ENCODE data around the gene TBXA2R. TPM values are rescaled to one million over a fixed set of nuclear protein-coding genes. Genes with fewer than 3 reads are reported as not detected.

The TBXA2R gene
- total RNA-seq, 2 experiments from 2014 or later: 0.47 to 0.75 TPM

DNA sequence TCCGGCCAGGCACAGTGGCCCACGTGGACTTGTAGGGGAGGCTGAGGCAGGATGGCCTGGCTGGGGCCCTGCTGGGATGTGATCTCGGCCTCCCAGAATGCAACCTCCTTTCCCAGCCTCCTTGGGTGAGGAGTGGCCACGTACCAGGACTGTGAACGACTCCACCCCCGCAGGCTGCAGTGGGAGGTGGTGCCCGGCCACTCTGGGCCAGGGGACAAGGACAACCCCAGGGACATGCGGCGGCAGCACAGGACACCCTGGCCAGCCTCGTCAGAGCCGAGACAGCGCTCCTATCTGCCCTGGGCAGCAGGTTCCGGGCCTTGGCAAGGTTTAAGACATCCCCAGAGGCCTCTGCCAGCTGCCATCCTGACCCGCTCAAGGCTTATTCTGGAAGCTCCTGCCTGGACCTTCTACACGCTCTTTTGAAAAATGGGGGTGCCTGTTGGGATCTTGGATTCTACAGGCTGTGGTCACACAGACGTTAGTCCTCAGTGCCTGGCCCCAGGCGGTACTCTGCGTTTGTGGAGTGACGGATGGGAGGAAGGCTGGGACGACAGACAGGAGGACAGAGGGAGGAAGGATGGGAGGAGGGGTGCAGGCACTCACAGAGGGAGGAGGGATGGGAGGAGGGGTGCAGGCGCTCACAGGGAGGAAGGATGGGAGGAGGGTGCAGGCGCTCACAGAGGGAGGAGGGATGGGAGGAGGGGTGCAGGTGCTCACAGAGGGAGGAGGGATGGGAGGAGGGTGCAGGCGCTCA lies 39.8 kb upstream of the TBXA2R start:
- no peaks in the 10 kb centered on the region for H3K9me3 Mint-ChIP-seq
- H3K9me3 ChIP-seq (ENCODE audit: control insufficient read depth in 1 of 2, insufficient read depth in 1 of 2, low read length in 2 of 2): no peaks in the 10 kb centered on the region
- no peak for TF ChIP-seq CTCF (IDR thresholded peaks at IDR 0.05)
- ATAC-seq (ENCODE audit: poor library complexity) (no peak), DNase-seq (no peak)
- H3K27me3 Mint-ChIP-seq: no peaks in the 10 kb centered on the region
- H3K27ac Mint-ChIP-seq: no peak overlapping the region
- no peak overlapping the region for H3K4me3 ChIP-seq (ENCODE audit: low read length)
- peaks cover 7% of the 10 kb centered on the region for H3K36me3 Mint-ChIP-seq (ENCODE audit: low read depth)
- POLR2A ChIA-PET: no interaction called here
- H3K27me3 ChIP-seq (ENCODE audit: control insufficient read depth in 1 of 2, insufficient read depth in 2 of 2, low read length in 2 of 2): no peaks in the 10 kb centered on the region
- no peak overlapping the region for H3K4me3 Mint-ChIP-seq
- no peaks in the 10 kb centered on the region for H3K4me1 Mint-ChIP-seq (ENCODE audit: low read depth)
- H3K36me3 ChIP-seq (ENCODE audit: insufficient read depth, low read length): peaks cover 34% of the 10 kb centered on the region
- intact Hi-C loops (cut with DNase I, micrococcal nuclease): no loop called here
- no peaks in the 10 kb centered on the region for H3K4me1 ChIP-seq (ENCODE audit: insufficient read depth, low read length)
- H3K27ac ChIP-seq (ENCODE audit: low read depth in 1 of 2, low read length in 2 of 2): no peak overlapping the region
- CTCF ChIA-PET: no interaction called here

GRCh38 chr19:3645726-3646125 lies 39.1 kb upstream of the TBXA2R start:
- H3K4me1 ChIP-seq (ENCODE audit: insufficient read depth, low read length): no peaks in the 10 kb centered on the region
- no peak overlapping the region for H3K27ac ChIP-seq (ENCODE audit: low read depth in 1 of 2, low read length in 2 of 2)
- peaks cover 7% of the 10 kb centered on the region for H3K36me3 Mint-ChIP-seq (ENCODE audit: low read depth)
- H3K4me3 Mint-ChIP-seq: no peak overlapping the region
- H3K27ac Mint-ChIP-seq: no peak overlapping the region
- no peaks in the 10 kb centered on the region for H3K27me3 Mint-ChIP-seq
- H3K36me3 ChIP-seq (ENCODE audit: insufficient read depth, low read length): peaks cover 33% of the 10 kb centered on the region
- no peaks in the 10 kb centered on the region for H3K9me3 ChIP-seq (ENCODE audit: control insufficient read depth in 1 of 2, insufficient read depth in 1 of 2, low read length in 2 of 2)
- ChIA-PET CTCF (no interaction called here), POLR2A (no interaction called here)
- H3K27me3 ChIP-seq (ENCODE audit: control insufficient read depth in 1 of 2, insufficient read depth in 2 of 2, low read length in 2 of 2): no peaks in the 10 kb centered on the region
- H3K9me3 Mint-ChIP-seq: no peaks in the 10 kb centered on the region
- no peak for ATAC-seq (ENCODE audit: poor library complexity)
- no peak overlapping the region for H3K4me3 ChIP-seq (ENCODE audit: low read length)
- H3K4me1 Mint-ChIP-seq (ENCODE audit: low read depth): no peaks in the 10 kb centered on the region
- no peak for DNase-seq
- TF ChIP-seq CTCF (IDR thresholded peaks at IDR 0.05): no peak
- intact Hi-C loops (cut with DNase I, micrococcal nuclease): no loop called here

GRCh38 chr19:3645067-3645396 lies 38.4 kb upstream of the TBXA2R start:
- DNase-seq (no peak), ATAC-seq (ENCODE audit: poor library complexity) (no peak)
- no peak for TF ChIP-seq CTCF (IDR thresholded peaks at IDR 0.05)
- Mint-ChIP-seq H3K36me3 (ENCODE audit: low read depth) (peaks cover 9% of the 10 kb centered on the region), H3K4me3 (no peak overlapping the region), H3K27me3 (no peaks in the 10 kb centered on the region), H3K4me1 (ENCODE audit: low read depth) (no peaks in the 10 kb centered on the region), H3K27ac (no peak overlapping the region), H3K9me3 (no peaks in the 10 kb centered on the region)
- Histone ChIP-seq H3K4me3 (ENCODE audit: low read length) (no peak overlapping the region), H3K36me3 (ENCODE audit: insufficient read depth, low read length) (peaks cover 27% of the 10 kb centered on the region), H3K27me3 (ENCODE audit: control insufficient read depth in 1 of 2, insufficient read depth in 2 of 2, low read length in 2 of 2) (no peaks in the 10 kb centered on the region), H3K9me3 (ENCODE audit: control insufficient read depth in 1 of 2, insufficient read depth in 1 of 2, low read length in 2 of 2) (no peaks in the 10 kb centered on the region), H3K4me1 (ENCODE audit: insufficient read depth, low read length) (no peaks in the 10 kb centered on the region), H3K27ac (ENCODE audit: low read depth in 1 of 2, low read length in 2 of 2) (no peak overlapping the region)
- CTCF ChIA-PET: no interaction called here
- intact Hi-C loops (cut with DNase I, micrococcal nuclease): no loop called here
- POLR2A ChIA-PET: no interaction called here

Data from CD4-positive, alpha-beta T cell (primary cell).